Measurements from ENCODE around the gene DAB2. TPM values are rescaled to one million over a fixed set of nuclear protein-coding genes. Genes with fewer than 3 reads are reported as not detected.

DAB2 gene
- total RNA-seq, 1 experiment from 2014 or later = 2.3 TPM

- no peak overlapping the region for H3K56ac ChIP-seq (ENCODE audit: insufficient read length, low read depth, low read length)
- H4K20me1 ChIP-seq (ENCODE audit: control insufficient read depth, insufficient read depth, insufficient read length) = no peaks in the 10 kb centered on the region
- no peak overlapping the region for H2AFZ ChIP-seq (ENCODE audit: low read length)
- DNase-seq = no peak
- H3K9me3 ChIP-seq (ENCODE audit: control insufficient read depth, low read depth, low read length) = no peaks in the 10 kb centered on the region
- H3K23ac ChIP-seq (ENCODE audit: insufficient read length, low read depth, low read length) = no peak overlapping the region
- no peaks in the 10 kb centered on the region for H3K79me1 ChIP-seq (ENCODE audit: insufficient read depth, low read depth, low read length, poor library complexity, severe bottlenecking)
- no peak overlapping the region for H2BK120ac ChIP-seq (ENCODE audit: low read depth, low read length, poor library complexity, severe bottlenecking)
- H4K91ac ChIP-seq (ENCODE audit: insufficient read length, low read depth, low read length) = no peak overlapping the region
- TF ChIP-seq CTCF (conservative IDR thresholded peaks at IDR 0.05) = no peak
- H3K14ac ChIP-seq (ENCODE audit: insufficient read depth, low read length) = no peak overlapping the region
- H2BK5ac ChIP-seq (ENCODE audit: insufficient read length, low read length) = no peak overlapping the region
- no peaks in the 10 kb centered on the region for H3K27me3 ChIP-seq (ENCODE audit: insufficient read depth, low read length)
- H4K5ac ChIP-seq (ENCODE audit: insufficient read length, low read depth, low read length) = no peak overlapping the region
- H3K27ac ChIP-seq (ENCODE audit: insufficient read length, low read depth, low read length) = no peak overlapping the region
- H3K4me1 ChIP-seq (ENCODE audit: insufficient read depth, low read length) = no peaks in the 10 kb centered on the region
- H2BK12ac ChIP-seq (ENCODE audit: insufficient read length, low read depth, low read length) = no peak overlapping the region
- no peaks in the 10 kb centered on the region for H3K9me3 Mint-ChIP-seq
- no peaks in the 10 kb centered on the region for H3K79me2 ChIP-seq (ENCODE audit: insufficient read depth, low read length)
- no peak overlapping the region for H2BK20ac ChIP-seq (ENCODE audit: low read depth, low read length, poor library complexity, severe bottlenecking)
- H3K27ac Mint-ChIP-seq = no peak overlapping the region
- no peak overlapping the region for H2BK15ac ChIP-seq (ENCODE audit: low read depth, low read length)
- no peak overlapping the region for H2AK5ac ChIP-seq (ENCODE audit: insufficient read length, low read length)
- no peak overlapping the region for H3K4ac ChIP-seq (ENCODE audit: low read depth, low read length)
- H4K8ac ChIP-seq (replicated peaks; ENCODE audit: insufficient read length, low read depth, low read length) = no peak overlapping the region
- no peak overlapping the region for H3T11ph ChIP-seq (ENCODE audit: low read length)
- no peak overlapping the region for H3K18ac ChIP-seq (ENCODE audit: insufficient read length, low read depth, low read length)
- no peaks in the 10 kb centered on the region for H3K23me2 ChIP-seq (ENCODE audit: insufficient read length, low read depth, low read length, poor library complexity, severe bottlenecking)
- no peaks in the 10 kb centered on the region for H3K27me3 Mint-ChIP-seq (ENCODE audit: low read depth)
- H3K9ac ChIP-seq (ENCODE audit: extremely low read depth, insufficient read length, low read length) = no peak overlapping the region
- H3K4me3 Mint-ChIP-seq = no peak overlapping the region
- no peaks in the 10 kb centered on the region for H3K4me1 Mint-ChIP-seq
- H3K36me3 Mint-ChIP-seq (ENCODE audit: insufficient read depth in 1 of 3, low read depth in 3 of 3) = no peaks in the 10 kb centered on the region
- no peak overlapping the region for H3K4me2 ChIP-seq (ENCODE audit: insufficient read depth, insufficient read length, low read length)
- no CpG with 5 or more reads among the region's 3 CpGs for WGBS (ENCODE audit: extremely low coverage, insufficient read length, low lambda C conversion rate)
Observed at GRCh38 chr5:39440192-39440957, 15.6 kb upstream of the DAB2 start.

Data from H9 (cell line).